Stimulated activated CD4-positive, alpha-beta T cell treated with anti-CD3 and anti-CD28 coated beads, Interleukin-4, amount 100 ng/mL, for 4 hours (primary cell): ENCODE measurements around the gene UPF3B.
"Not testable (repeated sequence)": the region's sequence is repeated elsewhere in the genome, so short reads cannot be mapped to it uniquely, and the experiment has no call there.

Experiments used
- DNase-seq, 2 experiments: peaks; one replicate each; pipeline ENCODE4 v3.0.0-alpha.2; 2020

The UPF3B gene

GRCh38 chrX:119824221-119824620 is 28.5 kb downstream of the UPF3B start:
- DNase-seq, result not testable (repeated sequence)

DNA sequence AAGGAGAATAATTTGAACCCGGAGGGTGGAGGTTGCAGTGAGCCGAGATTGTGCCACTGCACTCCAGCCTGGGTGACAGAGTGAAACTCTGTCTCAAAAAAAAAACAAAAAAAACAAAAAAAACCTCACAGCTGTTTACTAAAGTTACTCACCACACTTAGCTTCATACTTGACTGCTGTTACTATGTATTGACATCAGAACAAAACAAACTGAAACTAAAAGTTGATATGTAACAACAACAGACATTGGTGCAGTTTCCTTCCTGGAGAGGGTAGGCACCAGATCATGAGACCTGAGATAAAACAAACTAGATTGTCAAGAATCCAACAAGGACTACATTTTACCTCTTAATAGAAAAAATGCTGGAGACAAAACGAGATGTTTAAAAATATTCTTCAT is 31.1 kb downstream of the UPF3B start:
- DNase-seq, result not testable (repeated sequence)

DNA sequence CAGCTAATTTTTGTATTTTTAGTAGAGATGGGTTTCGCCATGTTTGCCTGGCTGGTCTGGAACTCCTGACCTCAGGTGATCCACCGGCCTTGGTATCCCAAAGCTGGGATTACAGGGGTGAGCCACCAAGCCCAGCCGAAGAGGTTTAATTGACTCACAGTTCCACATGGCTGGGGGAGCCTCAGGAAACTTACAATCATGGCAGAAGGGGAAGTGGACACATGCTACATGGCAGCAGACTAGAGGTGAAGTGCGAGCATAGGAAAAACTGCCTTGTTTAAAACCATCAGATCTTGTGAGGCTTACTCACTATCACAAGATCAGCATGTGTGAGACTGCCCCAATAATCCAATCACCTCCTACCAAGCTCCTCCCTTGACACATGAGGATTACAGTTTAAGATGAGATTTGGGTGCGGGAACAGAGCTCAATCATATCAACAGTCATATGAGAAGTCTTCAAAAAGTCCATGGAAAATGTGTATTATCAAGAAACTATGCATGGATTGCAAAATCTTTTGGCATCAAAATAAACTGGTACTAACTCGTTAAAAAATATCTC is 35.6 kb downstream of the UPF3B start:
- no peak for DNase-seq

DNA sequence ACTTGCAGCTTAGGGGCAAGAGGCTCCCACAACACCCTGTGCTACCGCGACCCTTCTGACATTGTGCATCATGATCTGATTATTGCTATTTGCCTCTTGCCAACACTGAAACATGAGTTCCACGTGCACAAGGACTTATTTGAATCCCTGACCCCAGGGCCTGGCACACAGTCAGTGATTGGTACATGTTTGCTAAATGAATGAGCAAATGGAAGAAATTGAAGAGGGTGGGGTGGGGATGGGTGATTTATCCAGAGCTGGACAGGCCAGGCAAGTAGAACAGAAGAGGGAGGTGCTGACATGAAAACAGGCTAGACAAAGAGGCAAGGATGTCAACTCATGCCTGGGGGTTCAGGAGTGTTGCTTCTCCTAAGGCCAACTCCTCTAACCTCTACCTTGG is 36.5 kb downstream of the UPF3B start:
- no peak for DNase-seq

GRCh38 chrX:119809185-119809666 is 43.5 kb downstream of the UPF3B start:
- no peak for DNase-seq

DNA sequence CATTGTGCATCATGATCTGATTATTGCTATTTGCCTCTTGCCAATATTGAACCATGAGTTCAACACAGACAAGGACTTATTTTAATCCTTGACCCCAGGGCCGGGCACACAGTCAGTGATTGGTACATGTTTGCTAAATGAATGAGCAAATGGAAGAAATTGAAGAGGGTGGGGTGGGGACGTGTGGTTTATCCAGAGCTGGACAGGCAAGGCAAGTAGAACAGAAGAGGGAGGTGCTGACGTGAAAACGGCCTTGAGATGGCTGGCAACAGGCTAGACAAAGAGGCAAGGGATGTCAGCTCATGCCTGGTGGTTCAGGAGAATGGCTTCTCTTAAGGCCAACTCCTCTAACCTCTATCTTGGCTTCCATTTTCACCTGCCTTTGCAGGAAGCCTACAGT is 44.3 kb downstream of the UPF3B start:
- not testable (repeated sequence) for DNase-seq

GRCh38 chrX:119802546-119802945 is 50.2 kb downstream of the UPF3B start:
- no peak for DNase-seq

GRCh38 chrX:119801253-119802221 is 51.2 kb downstream of the UPF3B start:
- DNase-seq, result no peak

GRCh38 chrX:119791437-119792231 is 61.1 kb downstream of the UPF3B start, which contains the start of gene RPL39:
Gene RPL39, minus strand, starts transcription at chrX:119791630. Its CDS starts 54 bp downstream, at chrX:119791576.
- peak; percentile 68 to 81 for DNase-seq

- DNase-seq, result peak; percentile 41 to 53
Measured at GRCh38 chrX:119790977-119791436, 61.8 kb downstream of the UPF3B start.

- peak in 1 of 2 experiments; percentile 27 for DNase-seq
Measured at GRCh38 chrX:119784747-119785446, 67.9 kb downstream of the UPF3B start.
